ENCODE results near the gene ATP8B2.
"Not testable (repeated sequence)": the region's sequence is repeated elsewhere in the genome, so short reads cannot be mapped to it uniquely, and the experiment has no call there.

DNA sequence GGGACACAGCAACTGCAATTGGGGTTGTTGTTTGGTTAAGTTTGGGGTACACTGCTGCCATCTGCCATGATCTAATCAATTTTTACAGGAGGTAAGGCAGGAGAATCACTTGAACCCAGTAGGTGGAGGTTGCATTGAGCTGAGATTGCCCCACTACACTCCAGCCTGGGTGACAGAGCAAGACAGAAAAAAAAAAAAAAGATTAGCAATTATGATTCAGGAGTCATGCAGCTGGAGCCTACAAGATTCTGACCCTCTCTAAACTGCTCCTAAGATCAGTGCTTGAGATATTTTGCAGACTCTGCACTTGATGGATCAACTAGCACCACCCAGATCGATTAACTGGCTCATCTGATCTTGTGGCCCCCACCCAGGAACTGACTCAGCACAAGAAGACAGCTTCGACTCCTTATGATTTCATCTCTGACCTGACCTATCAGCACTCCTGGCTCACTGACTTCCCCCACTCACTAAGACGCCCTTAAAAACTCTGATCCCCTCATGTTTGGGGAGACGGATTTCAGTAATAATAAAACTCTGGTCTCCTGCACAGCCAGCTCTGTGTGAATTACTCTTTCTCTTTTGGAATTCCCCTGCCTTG is 17.6 kb upstream of the ATP8B2 start:
- TF ChIP-seq, protein P1, sequence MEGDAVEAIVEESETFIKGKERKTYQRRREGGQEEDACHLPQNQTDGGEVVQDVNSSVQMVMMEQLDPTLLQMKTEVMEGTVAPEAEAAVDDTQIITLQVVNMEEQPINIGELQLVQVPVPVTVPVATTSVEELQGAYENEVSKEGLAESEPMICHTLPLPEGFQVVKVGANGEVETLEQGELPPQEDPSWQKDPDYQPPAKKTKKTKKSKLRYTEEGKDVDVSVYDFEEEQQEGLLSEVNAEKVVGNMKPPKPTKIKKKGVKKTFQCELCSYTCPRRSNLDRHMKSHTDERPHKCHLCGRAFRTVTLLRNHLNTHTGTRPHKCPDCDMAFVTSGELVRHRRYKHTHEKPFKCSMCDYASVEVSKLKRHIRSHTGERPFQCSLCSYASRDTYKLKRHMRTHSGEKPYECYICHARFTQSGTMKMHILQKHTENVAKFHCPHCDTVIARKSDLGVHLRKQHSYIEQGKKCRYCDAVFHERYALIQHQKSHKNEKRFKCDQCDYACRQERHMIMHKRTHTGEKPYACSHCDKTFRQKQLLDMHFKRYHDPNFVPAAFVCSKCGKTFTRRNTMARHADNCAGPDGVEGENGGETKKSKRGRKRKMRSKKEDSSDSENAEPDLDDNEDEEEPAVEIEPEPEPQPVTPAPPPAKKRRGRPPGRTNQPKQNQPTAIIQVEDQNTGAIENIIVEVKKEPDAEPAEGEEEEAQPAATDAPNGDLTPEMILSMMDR (IDR thresholded peaks at IDR 0.05), result not testable (repeated sequence)
- TF ChIP-seq EZH2phosphoT487 (IDR thresholded peaks at IDR 0.05; ENCODE audit: borderline replicate concordance, low read depth); POLR2AphosphoS5 (IDR thresholded peaks at IDR 0.05; ENCODE audit: low read depth, low read length); EP300 (IDR thresholded peaks at IDR 0.05; ENCODE audit: borderline replicate concordance in 1 of 2, low read depth in 1 of 2, low read length in 1 of 2); NFIC (IDR thresholded peaks at IDR 0.05; ENCODE audit: borderline replicate concordance); GABPA (IDR thresholded peaks at IDR 0.05; ENCODE audit: low read depth); TAF1 (IDR thresholded peaks at IDR 0.05; ENCODE audit: borderline replicate concordance, low read depth, low read length); FOXM1 (IDR thresholded peaks at IDR 0.05; ENCODE audit: low read depth); TCF12 (IDR thresholded peaks at IDR 0.05); RFX5 (IDR thresholded peaks at IDR 0.05; ENCODE audit: low read length); YY1 (IDR thresholded peaks at IDR 0.05; ENCODE audit: low read depth): not testable (repeated sequence)
- TF ChIP-seq, protein P2, sequence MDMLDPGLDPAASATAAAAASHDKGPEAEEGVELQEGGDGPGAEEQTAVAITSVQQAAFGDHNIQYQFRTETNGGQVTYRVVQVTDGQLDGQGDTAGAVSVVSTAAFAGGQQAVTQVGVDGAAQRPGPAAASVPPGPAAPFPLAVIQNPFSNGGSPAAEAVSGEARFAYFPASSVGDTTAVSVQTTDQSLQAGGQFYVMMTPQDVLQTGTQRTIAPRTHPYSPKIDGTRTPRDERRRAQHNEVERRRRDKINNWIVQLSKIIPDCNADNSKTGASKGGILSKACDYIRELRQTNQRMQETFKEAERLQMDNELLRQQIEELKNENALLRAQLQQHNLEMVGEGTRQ (IDR thresholded peaks at IDR 0.05; ENCODE audit: borderline replicate concordance, low read depth, low read length), result not testable (repeated sequence)
- TF ChIP-seq, protein P3, sequence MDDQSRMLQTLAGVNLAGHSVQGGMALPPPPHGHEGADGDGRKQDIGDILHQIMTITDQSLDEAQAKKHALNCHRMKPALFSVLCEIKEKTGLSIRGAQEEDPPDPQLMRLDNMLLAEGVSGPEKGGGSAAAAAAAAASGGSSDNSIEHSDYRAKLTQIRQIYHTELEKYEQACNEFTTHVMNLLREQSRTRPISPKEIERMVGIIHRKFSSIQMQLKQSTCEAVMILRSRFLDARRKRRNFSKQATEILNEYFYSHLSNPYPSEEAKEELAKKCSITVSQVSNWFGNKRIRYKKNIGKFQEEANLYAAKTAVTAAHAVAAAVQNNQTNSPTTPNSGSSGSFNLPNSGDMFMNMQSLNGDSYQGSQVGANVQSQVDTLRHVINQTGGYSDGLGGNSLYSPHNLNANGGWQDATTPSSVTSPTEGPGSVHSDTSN (IDR thresholded peaks at IDR 0.05), result not testable (repeated sequence)
- TF ChIP-seq, protein P4, sequence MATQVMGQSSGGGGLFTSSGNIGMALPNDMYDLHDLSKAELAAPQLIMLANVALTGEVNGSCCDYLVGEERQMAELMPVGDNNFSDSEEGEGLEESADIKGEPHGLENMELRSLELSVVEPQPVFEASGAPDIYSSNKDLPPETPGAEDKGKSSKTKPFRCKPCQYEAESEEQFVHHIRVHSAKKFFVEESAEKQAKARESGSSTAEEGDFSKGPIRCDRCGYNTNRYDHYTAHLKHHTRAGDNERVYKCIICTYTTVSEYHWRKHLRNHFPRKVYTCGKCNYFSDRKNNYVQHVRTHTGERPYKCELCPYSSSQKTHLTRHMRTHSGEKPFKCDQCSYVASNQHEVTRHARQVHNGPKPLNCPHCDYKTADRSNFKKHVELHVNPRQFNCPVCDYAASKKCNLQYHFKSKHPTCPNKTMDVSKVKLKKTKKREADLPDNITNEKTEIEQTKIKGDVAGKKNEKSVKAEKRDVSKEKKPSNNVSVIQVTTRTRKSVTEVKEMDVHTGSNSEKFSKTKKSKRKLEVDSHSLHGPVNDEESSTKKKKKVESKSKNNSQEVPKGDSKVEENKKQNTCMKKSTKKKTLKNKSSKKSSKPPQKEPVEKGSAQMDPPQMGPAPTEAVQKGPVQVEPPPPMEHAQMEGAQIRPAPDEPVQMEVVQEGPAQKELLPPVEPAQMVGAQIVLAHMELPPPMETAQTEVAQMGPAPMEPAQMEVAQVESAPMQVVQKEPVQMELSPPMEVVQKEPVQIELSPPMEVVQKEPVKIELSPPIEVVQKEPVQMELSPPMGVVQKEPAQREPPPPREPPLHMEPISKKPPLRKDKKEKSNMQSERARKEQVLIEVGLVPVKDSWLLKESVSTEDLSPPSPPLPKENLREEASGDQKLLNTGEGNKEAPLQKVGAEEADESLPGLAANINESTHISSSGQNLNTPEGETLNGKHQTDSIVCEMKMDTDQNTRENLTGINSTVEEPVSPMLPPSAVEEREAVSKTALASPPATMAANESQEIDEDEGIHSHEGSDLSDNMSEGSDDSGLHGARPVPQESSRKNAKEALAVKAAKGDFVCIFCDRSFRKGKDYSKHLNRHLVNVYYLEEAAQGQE (IDR thresholded peaks at IDR 0.05; ENCODE audit: low read depth, low read length), result not testable (repeated sequence)
